ENCODE measurements around the gene NLK.
"Not testable (repeated sequence)": the region's sequence is repeated elsewhere in the genome, so short reads cannot be mapped to it uniquely, and the experiment has no call there.

NLK gene

DNA sequence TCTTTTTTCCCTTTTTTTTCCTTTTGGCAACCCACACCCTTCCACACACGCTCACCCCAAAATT is at the start of gene NLK:
Gene NLK, plus strand, starts transcription at position 21 of the 64 bp plus-strand sequence. CDS start 197 bp downstream, outside the sequence.
- no peak for DNase-seq (ENCODE audit: low read depth)

- DNase-seq (ENCODE audit: low read depth) = no peak
These were observed 49.2 kb upstream of the NLK start for GRCh38 chr17:27993161-27993695.

GRCh38 chr17:27993723-27994310 is 48.7 kb upstream of the NLK start:
- DNase-seq (ENCODE audit: low read depth) = no peak

- no peak for DNase-seq (ENCODE audit: low read depth)
These were observed 47.9 kb upstream of the NLK start for GRCh38 chr17:27994586-27994985.

GRCh38 chr17:27995554-27995953 is 46.9 kb upstream of the NLK start:
- no peak for DNase-seq (ENCODE audit: low read depth)

- DNase-seq (ENCODE audit: low read depth) = no peak
These were observed 46.1 kb upstream of the NLK start for GRCh38 chr17:27996202-27997043.

GRCh38 chr17:27997044-27997401 is 45.5 kb upstream of the NLK start:
- DNase-seq (ENCODE audit: low read depth) = no peak

DNA sequence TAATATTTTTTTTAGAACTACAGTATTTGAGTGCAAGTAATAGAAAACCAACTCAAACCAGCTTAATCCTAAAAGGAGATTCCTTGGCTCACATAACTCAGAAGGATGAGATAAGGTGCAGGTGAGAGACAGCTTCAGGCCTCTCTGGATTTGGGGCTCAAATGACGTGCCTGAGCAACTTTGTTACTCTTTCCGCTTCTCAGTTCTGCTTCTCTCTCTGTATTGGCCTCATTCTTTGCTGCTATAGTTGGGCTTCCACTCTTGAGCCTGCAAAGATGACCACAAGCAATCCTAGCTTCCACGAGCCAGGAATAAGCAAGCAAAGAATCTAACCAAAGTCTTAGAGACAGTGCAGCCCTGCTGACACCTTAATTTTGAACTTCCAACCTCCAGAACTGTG is 45.0 kb upstream of the NLK start:
- DNase-seq (ENCODE audit: low read depth) = no peak

DNA sequence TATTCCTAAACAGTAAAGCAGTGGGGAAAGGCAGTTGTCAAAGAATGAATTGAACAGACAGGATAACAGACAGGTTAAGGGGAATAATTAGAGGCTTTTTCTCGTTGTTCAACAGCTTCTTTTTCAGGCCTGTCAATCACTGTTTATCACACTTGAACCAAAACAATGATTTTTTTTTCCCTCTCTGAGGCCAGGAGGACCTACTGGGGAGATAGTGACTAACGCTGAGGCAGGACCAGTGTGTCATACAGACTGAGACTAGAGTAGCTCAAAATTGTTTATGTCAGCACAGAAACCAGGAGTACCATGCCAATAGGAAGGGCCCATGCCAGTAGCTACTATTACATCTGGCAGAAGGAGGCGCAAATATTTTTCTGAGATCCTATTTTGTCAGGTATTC is 41.3 kb upstream of the NLK start:
- DNase-seq (ENCODE audit: low read depth) = no peak

DNA sequence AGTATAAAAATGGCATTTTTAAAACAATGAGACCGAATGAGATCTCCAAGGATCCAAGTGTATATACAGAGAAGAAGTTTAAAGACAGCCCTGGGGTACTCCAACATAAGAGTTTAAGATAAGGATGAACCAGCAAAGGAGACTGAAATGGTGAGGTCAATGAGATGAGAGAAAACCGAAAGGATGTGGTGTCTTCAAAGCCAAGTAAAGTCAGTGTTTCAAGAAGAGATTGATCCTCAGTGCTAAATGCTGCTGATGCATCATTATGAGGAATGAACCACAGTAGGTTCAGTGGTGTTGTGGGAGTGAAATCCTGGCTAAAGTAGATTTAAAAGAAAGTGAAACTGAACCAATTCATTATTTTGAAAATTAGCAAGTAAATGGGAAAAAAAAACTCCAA is 38.1 kb upstream of the NLK start:
- DNase-seq (ENCODE audit: low read depth) = no peak

GRCh38 chr17:28007925-28008324 is 34.6 kb upstream of the NLK start:
- not testable (repeated sequence) for DNase-seq (ENCODE audit: low read depth)

GRCh38 chr17:28008513-28008912 is 34.0 kb upstream of the NLK start:
- no peak for DNase-seq (ENCODE audit: low read depth)

- no peak for DNase-seq (ENCODE audit: low read depth)
These were observed 32.1 kb upstream of the NLK start for GRCh38 chr17:28010406-28010805.

DNA sequence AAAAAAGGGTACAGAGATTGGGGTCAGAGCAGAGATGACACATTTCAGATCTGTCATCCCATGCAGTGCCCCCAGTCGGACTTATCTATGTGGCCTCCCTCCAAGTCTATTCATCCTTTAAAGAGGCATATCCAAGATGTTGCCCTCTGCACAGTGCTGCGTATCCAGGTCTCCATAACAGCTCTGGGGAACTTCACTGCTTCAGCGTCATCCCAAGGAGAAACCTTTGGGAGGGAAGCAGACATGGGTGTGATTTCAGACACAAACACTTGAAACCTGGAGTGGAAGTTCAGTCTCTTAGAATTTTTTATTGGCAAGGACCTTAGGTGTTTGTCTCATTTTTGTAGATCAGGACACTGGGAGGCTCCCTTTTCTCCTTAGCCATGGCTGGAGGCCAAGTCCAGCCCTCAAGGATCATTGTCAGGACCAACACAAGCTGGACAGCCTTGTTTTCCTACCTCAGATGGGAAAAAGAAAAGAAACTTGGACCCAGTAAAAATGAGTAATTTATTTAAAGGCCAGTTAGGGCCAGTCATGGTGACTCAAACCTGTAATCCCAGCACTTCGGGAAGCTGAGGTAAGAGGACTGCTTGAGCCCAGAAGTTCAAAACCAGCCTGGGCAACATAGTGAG is 23.9 kb upstream of the NLK start:
- no peak for DNase-seq (ENCODE audit: low read depth)

DNA sequence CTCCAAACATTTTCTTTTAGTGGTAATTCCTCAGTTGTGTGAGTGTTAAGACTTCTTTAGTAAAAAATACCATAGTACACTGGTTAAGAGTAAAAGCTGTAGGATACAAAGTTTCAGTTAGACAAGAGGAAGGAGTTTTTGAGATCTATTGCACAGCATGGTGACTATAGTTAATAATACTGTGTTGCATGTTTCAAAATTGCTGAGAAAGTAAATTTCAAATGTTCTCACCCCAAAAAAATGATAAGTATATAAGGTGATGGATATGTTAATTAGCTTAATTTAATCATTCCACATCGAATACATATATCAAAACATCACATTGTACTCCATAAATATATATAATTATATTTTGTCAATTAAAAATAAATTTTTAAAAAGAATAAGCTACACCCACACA is 22.0 kb upstream of the NLK start:
- no peak for DNase-seq (ENCODE audit: low read depth)

DNA sequence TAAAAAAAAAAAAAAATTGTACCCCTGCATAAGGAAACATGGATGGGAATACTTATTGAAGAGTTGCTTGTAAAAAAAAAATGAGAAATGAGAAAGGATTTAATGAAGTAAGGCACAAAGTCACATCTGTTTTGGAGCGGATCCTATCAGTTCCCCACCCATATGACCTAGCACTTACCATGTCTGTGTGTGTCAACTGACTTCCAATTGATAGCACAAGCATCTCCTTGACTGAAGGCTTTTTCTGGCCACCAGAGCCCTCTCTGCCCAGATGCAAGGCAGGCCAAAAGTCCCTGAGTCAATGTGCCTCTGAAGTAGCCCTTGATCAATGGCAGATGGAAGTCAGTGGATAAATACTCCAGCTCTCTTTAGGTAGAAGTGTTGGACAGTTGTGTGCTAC is 13.4 kb upstream of the NLK start:
- DNase-seq (ENCODE audit: low read depth) = no peak

DNA sequence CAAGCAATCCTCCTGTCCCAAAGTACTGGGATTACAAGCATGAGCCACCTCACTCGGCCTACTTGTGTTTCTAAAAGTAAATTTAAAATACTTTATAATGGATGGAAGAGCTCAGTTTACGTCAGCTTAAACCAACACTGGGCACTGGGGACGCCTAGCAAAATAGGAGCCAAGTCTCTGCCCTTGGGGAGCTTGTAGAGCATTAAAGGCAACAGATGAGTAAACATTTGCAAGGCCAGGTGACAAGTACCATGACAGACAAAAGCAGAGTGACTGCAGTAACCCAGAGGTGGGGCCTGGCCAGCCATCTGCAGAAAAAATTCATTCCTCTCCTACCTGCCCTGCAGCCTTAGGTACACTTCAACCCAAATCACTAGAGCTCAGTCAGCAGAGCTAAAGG is 12.1 kb upstream of the NLK start:
- DNase-seq (ENCODE audit: low read depth) = no peak

DNA sequence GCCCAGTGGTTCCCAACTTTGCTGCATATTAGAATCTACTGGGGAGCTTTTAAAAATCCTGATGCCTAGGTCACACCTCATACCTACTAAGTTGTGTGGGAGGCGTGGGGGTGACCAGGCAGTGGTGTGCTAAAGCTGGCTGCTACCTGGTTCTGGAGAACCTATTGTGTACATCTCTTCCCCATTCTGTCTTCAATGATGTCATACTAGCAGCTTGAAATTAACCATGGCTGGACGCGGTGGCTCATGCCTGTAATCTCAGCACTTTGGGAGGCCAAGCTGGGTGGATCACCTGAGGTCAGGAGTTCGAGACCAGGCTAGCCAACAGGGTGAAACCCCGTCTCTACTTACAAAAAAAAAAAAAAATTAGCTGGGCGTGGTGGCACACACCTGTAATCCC is 11.3 kb upstream of the NLK start:
- DNase-seq (ENCODE audit: low read depth) = no peak

DNA sequence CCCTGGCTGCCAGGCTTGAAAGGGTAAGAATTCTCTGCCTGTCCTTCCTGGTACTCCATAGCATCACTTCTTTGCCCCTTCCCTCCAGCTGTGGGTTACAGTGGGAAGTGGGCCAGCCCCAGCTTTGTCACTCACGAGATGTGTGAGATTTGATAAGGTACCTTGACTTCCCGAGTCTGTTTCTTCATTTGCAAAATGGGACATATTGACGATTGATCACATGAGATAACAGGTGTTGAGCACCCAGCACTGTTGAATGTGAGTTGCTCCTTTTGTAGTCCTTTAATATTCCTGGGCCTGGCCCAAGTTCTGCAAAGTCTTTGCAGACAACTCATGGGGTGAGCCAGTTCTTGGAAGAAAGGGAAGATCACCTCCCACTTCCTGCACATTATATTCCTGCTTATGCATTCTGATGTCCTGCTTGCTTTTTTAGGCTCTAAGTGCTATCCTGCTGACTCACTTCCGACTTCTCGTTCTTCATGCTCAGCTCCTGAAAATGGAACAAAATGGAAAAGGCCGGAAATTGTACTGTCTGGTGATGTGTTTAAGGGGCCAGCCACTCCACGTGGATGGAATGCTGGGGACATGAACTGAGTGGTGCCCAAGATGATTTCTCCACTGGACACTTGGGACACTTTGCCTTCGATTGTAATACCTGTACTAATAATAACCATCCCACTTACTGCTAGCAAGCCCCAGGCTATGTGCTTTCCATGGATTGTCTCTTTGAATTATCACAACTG is 8.3 kb upstream of the NLK start:
- DNase-seq (ENCODE audit: low read depth) = no peak

DNA sequence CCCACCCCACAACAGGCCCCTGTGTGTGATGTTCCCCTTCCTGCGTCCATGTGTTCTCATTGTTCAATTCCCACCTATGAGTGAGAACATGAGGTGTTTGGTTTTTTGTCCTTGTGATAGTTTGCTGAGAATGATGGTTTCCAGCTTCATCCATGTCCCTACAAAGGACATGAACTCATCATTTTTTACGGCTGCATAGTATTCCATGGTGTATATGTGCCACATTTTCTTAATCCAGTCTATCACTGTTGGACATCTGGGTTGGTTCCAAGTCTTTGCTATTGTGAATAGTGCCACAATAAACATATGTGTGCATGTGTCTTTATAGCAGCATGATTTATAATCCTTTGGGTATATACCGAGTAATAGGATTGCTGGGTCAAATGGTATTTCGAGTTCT is 7.0 kb upstream of the NLK start:
- DNase-seq (ENCODE audit: low read depth) = not testable (repeated sequence)

DNA sequence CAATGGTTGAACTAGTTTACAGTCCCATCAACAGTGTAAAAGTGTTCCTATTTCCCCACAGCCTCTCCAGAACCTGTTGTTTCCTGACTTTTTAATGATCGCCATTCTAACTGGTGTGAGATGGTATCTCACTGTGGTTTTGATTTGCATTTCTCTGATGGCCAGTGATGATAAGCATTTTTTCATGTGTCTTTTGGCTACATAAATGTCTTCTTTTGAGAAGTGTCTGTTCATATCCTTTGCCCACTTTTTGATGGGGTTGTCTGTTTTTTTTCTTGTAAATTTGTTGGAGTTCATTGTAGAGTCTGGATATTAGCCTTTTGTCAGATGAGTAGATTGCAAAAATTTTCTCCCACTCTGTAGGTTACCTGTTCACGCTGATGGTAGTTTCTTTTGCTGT is 6.6 kb upstream of the NLK start:
- DNase-seq (ENCODE audit: low read depth) = not testable (repeated sequence)

DNA sequence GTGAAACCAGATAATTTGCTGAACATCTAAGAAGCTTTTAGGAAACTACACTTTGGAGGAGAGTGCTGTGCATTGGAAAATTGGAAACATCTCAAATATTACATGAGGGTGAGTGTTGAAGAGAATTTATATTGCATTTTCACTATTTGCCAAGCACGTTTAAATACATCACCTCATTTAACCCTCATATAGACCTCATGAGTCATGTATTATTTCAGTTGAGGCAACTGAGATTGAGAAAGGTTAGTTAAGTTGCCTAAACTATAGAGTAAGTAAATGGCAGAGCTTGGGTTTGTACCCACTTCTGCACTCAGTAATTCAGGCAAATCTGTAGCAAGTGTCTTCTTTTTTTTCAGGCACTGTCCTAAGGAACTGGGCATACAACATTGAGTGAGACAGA is 3.7 kb upstream of the NLK start:
- DNase-seq (ENCODE audit: low read depth) = no peak

DNA sequence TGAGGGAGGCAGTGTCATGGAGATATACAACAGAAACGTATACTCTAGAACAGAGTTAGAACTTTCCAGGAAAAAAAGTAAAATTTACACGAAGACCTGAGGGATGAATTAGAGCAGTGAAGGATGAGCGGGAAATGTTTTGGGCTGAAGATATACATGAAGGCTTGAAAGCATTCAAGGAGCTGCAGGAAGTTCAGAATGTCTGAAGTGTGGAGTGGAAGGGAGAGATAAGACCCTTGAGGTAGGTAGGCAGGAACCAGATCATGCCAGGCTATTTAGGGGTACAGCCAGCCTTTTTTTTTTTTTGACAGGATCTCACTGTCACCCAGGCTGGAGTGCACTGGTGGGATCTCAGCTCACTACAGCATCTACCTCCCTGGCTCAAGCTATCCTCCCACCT is 3.2 kb upstream of the NLK start:
- DNase-seq (ENCODE audit: low read depth) = no peak
